H9 (cell line): ENCODE data around the gene SLC25A17. TPM values are rescaled to one million over a fixed set of nuclear protein-coding genes. Genes with fewer than 3 reads are reported as not detected.

Experiments
- DNase-seq: peaks from one replicate; pipeline ENCODE4 v3.0.0-alpha.2; 2017
- H2AFZ ChIP-seq: one replicate; pipeline ENCODE4 v1.6.1; 2013; ENCODE audit warnings: mild to moderate bottlenecking, low read length, control low read depth, moderate library complexity
- H2AK5ac ChIP-seq: 2 replicates; pipeline ENCODE4 v1.6.1; 2013; ENCODE audit warnings: low read length, control low read depth, mixed read lengths; ENCODE audit not compliant: insufficient read length
- H2BK120ac ChIP-seq: one replicate; pipeline ENCODE4 v1.6.1; 2013; ENCODE audit warnings: low read depth, mild to moderate bottlenecking, low read length, control low read depth, inconsistent platforms; ENCODE audit not compliant: poor library complexity, severe bottlenecking
- H2BK12ac ChIP-seq: 2 replicates; pipeline ENCODE4 v1.6.1; 2013; ENCODE audit warnings: low read length, control low read depth, mixed read lengths, low read depth; ENCODE audit not compliant: insufficient read length
- H2BK15ac ChIP-seq: 2 replicates; pipeline ENCODE4 v1.6.1; 2013; ENCODE audit warnings: low read depth, low read length, control low read depth
- H2BK20ac ChIP-seq: one replicate; pipeline ENCODE4 v1.6.1; 2013; ENCODE audit warnings: low read depth, mild to moderate bottlenecking, low read length, control low read depth, inconsistent platforms; ENCODE audit not compliant: poor library complexity, severe bottlenecking
- H2BK5ac ChIP-seq: 2 replicates; pipeline ENCODE4 v1.6.1; 2013; ENCODE audit warnings: low read length, control low read depth, mixed read lengths; ENCODE audit not compliant: insufficient read length
- H3K14ac ChIP-seq: 2 replicates; pipeline ENCODE4 v1.6.1; 2013; ENCODE audit warnings: low read length, control low read depth; ENCODE audit not compliant: insufficient read depth
- H3K18ac ChIP-seq: 2 replicates; pipeline ENCODE4 v1.6.1; 2013; ENCODE audit warnings: low read depth, mild to moderate bottlenecking, mixed read lengths, low read length, control low read depth; ENCODE audit not compliant: insufficient read length
- H3K23ac ChIP-seq: 2 replicates; pipeline ENCODE4 v1.6.1; 2013; ENCODE audit warnings: low read length, control low read depth, mixed read lengths, low read depth; ENCODE audit not compliant: insufficient read length
- H3K23me2 ChIP-seq: 2 replicates; pipeline ENCODE4 v1.6.1; 2013; ENCODE audit warnings: low read depth, mild to moderate bottlenecking, mixed read lengths, low read length, control low read depth; ENCODE audit not compliant: insufficient read length, poor library complexity, severe bottlenecking
- H3K27ac ChIP-seq: 2 replicates; pipeline ENCODE4 v1.5.1; 2013; ENCODE audit warnings: low read length, control low read depth, mixed read lengths, low read depth; ENCODE audit not compliant: insufficient read length
- H3K27me3 ChIP-seq: 2 replicates; pipeline ENCODE4 v1.6.1; 2013; ENCODE audit warnings: low read length, control low read depth, inconsistent platforms; ENCODE audit not compliant: insufficient read depth
- H3K4ac ChIP-seq: 2 replicates; pipeline ENCODE4 v1.6.1; 2013; ENCODE audit warnings: low read depth, mild to moderate bottlenecking, control low read depth, inconsistent platforms, low read length, moderate library complexity
- H3K4me1 ChIP-seq: 2 replicates; pipeline ENCODE4 v1.6.1; 2013; ENCODE audit warnings: low read length, control low read depth, inconsistent platforms; ENCODE audit not compliant: insufficient read depth
- H3K4me2 ChIP-seq: 2 replicates; pipeline ENCODE4 v1.6.1; 2013; ENCODE audit warnings: low read length, control low read depth, mixed read lengths; ENCODE audit not compliant: insufficient read length, insufficient read depth
- H3K56ac ChIP-seq: 2 replicates; pipeline ENCODE4 v1.6.1; 2013; ENCODE audit warnings: low read depth, mild to moderate bottlenecking, mixed read lengths, low read length, control low read depth; ENCODE audit not compliant: insufficient read length
- H3K79me1 ChIP-seq: 2 replicates; pipeline ENCODE4 v1.6.1; 2013; ENCODE audit warnings: low read depth, mild to moderate bottlenecking, moderate library complexity, low read length, control low read depth, inconsistent platforms; ENCODE audit not compliant: insufficient read depth, poor library complexity, severe bottlenecking
- H3K79me2 ChIP-seq: 2 replicates; pipeline ENCODE4 v1.6.1; 2013; ENCODE audit warnings: low read length, control low read depth, inconsistent platforms; ENCODE audit not compliant: insufficient read depth
- H3K9ac ChIP-seq: 2 replicates; pipeline ENCODE4 v1.6.1; 2013; ENCODE audit warnings: low read length, control low read depth, mixed read lengths; ENCODE audit not compliant: insufficient read length; ENCODE audit errors: extremely low read depth
- H3K9me3 ChIP-seq: one replicate; pipeline ENCODE4 v1.6.1; 2013; ENCODE audit warnings: low read depth, low read length, inconsistent platforms; ENCODE audit not compliant: control insufficient read depth
- H3T11ph ChIP-seq: one replicate; pipeline ENCODE4 v1.6.1; 2013; ENCODE audit warnings: mild to moderate bottlenecking, low read length, control low read depth, inconsistent platforms
- H4K20me1 ChIP-seq: one replicate; pipeline ENCODE4 v1.6.1; 2013; ENCODE audit not compliant: control insufficient read depth, insufficient read length, insufficient read depth
- H4K5ac ChIP-seq: 2 replicates; pipeline ENCODE4 v1.6.1; 2013; ENCODE audit warnings: low read depth, mild to moderate bottlenecking, mixed read lengths, low read length, control low read depth; ENCODE audit not compliant: insufficient read length
- H4K8ac ChIP-seq: replicated peaks from 2 replicates; pipeline ENCODE4 v1.6.1; 2013; ENCODE audit warnings: low read length, control low read depth, mixed read lengths, low read depth; ENCODE audit not compliant: insufficient read length
- H4K91ac ChIP-seq: 2 replicates; pipeline ENCODE4 v1.6.1; 2013; ENCODE audit warnings: low read depth, mild to moderate bottlenecking, moderate library complexity, mixed read lengths, low read length, control low read depth; ENCODE audit not compliant: insufficient read length
- H3K27ac Mint-ChIP-seq, 3 experiments: 2 replicates in 2 of 3; 3 replicates in 1 of 3; pipeline ENCODE4 v1.8.0; 2020 to 2021; ENCODE audit warnings: mixed read lengths in 3 of 3, mild to moderate bottlenecking in 1 of 3, moderate library complexity in 1 of 3
- H3K27me3 Mint-ChIP-seq: 2 replicates; pipeline ENCODE4 v1.8.0; 2021; ENCODE audit warnings: low read depth, mild to moderate bottlenecking, moderate library complexity, mixed read lengths
- H3K36me3 Mint-ChIP-seq, 3 experiments: 2 replicates in 2 of 3; 3 replicates in 1 of 3; pipeline ENCODE4 v1.8.0; 2020 to 2021; ENCODE audit warnings: low read depth in 3 of 3, mixed read lengths in 3 of 3; ENCODE audit not compliant: insufficient read depth in 1 of 3
- H3K4me1 Mint-ChIP-seq, 2 experiments: 2 replicates each; pipeline ENCODE4 v1.8.0; 2020; ENCODE audit warnings: mixed read lengths in 2 of 2
- H3K4me3 Mint-ChIP-seq, 2 experiments: 2 replicates in 1 of 2; 3 replicates in 1 of 2; pipeline ENCODE4 v1.8.0; 2020 to 2021; ENCODE audit warnings: mild to moderate bottlenecking in 2 of 2, mixed read lengths in 2 of 2, moderate library complexity in 1 of 2
- H3K9me3 Mint-ChIP-seq, 2 experiments: 2 replicates in 1 of 2; 3 replicates in 1 of 2; pipeline ENCODE4 v1.8.0; 2020; ENCODE audit warnings: mild to moderate bottlenecking in 2 of 2, mixed read lengths in 2 of 2, moderate library complexity in 1 of 2
- WGBS: extraction: QIAGEN DNeasy Blood & Tissue Kit; methylation state at CpG from one replicate; pipeline ENCODE4 v1.1.7; 2013; ENCODE audit warnings: missing lambda C conversion rate, low lambda C conversion rate, mixed read lengths; ENCODE audit not compliant: insufficient read length; ENCODE audit errors: extremely low coverage; 5-methylcytosine and 5-hydroxymethylcytosine counted together
- total RNA-seq: library from RNA; stranded (reverse); gene quantifications from 2 replicates; pipeline ENCODE4 v1.2.1, GENCODE V29; 2021
- TF ChIP-seq, protein P1 (sequence below): fragments of 200-600 bp; sonication (generic); conservative IDR thresholded peaks from 3 replicates; pipeline ENCODE4 v1.8.0; 2021; ENCODE audit warnings: antibody characterized with exemption, mild to moderate bottlenecking

The SLC25A17 gene
- total RNA-seq, 1 experiment from 2014 or later: 26.5 TPM

DNA sequence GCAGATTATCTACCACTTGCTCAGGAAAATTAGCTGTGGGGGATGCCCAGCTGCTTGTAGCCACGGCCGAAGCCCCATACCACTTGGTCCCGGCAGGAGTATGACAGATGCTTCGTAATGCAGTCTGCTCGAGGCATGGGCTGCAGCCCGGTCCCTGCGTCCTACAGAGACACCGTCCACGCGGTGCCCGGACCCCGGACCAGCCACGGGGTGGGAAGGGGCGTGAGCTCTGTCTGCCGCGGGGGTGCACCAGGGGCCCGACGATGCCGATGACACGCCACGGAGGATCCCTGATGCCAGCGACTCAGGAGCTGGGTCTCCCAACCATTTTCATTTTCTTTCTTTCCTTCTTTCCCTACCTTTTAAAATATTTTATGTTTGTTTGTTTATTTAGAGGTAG lies 30.0 kb downstream of the SLC25A17 start:
- Histone ChIP-seq H3K27me3 (no peaks in the 10 kb centered on the region), H3K4ac (no peak overlapping the region), H3K4me2 (no peak overlapping the region), H2BK5ac (no peak overlapping the region), H4K91ac (no peak overlapping the region), H3K79me2 (no peaks in the 10 kb centered on the region), H4K5ac (no peak overlapping the region), H2AFZ (no peak overlapping the region), H2AK5ac (no peak overlapping the region), H3T11ph (no peak overlapping the region), H4K20me1 (no peaks in the 10 kb centered on the region), H4K8ac (no peak overlapping the region), H3K27ac (no peak overlapping the region), H2BK15ac (no peak overlapping the region), H3K79me1 (no peaks in the 10 kb centered on the region), H3K23ac (no peak overlapping the region), H2BK120ac (no peak overlapping the region), H3K14ac (no peak overlapping the region), H3K4me1 (no peaks in the 10 kb centered on the region; the same call in 1 of the 2 replicates), H3K9me3 (no peaks in the 10 kb centered on the region), H2BK12ac (no peak overlapping the region), H3K56ac (no peak overlapping the region), H3K18ac (no peak overlapping the region), H3K23me2 (no peaks in the 10 kb centered on the region), H3K9ac (no peak overlapping the region), H2BK20ac (no peak overlapping the region)
- Mint-ChIP-seq H3K27ac (peak overlapping the region in 1 of 3 experiments; percentile 55; a peak in 1 of 7 replicates), H3K4me1 (peaks cover 5 to 10% of the 10 kb centered on the region in 2 experiments), H3K4me3 (no peak overlapping the region), H3K36me3 (peaks cover 1 to 57% (median 22%) of the 10 kb centered on the region in 3 experiments; a peak in 5 of 7 replicates), H3K27me3 (no peaks in the 10 kb centered on the region), H3K9me3 (no peaks in the 10 kb centered on the region)
- TF ChIP-seq, protein P1, sequence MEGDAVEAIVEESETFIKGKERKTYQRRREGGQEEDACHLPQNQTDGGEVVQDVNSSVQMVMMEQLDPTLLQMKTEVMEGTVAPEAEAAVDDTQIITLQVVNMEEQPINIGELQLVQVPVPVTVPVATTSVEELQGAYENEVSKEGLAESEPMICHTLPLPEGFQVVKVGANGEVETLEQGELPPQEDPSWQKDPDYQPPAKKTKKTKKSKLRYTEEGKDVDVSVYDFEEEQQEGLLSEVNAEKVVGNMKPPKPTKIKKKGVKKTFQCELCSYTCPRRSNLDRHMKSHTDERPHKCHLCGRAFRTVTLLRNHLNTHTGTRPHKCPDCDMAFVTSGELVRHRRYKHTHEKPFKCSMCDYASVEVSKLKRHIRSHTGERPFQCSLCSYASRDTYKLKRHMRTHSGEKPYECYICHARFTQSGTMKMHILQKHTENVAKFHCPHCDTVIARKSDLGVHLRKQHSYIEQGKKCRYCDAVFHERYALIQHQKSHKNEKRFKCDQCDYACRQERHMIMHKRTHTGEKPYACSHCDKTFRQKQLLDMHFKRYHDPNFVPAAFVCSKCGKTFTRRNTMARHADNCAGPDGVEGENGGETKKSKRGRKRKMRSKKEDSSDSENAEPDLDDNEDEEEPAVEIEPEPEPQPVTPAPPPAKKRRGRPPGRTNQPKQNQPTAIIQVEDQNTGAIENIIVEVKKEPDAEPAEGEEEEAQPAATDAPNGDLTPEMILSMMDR: no peak
- DNase-seq: no peak
- WGBS: no CpG with 5 or more reads among the region's 22 CpGs
